ENCODE results near the gene GRM8.

GRCh38 chr7:126727930-126728391, 524.8 kb downstream of the GRM8 start:
- TF ChIP-seq CTCF (IDR thresholded peaks at IDR 0.05; ENCODE audit: low read length) (no peak), EZH2 (IDR thresholded peaks at IDR 0.05; ENCODE audit: borderline replicate concordance, low read length) (no peak)
